ENCODE results near the gene PRTN3.
"Not testable (repeated sequence)": the region's sequence is repeated elsewhere in the genome, so short reads cannot be mapped to it uniquely, and the experiment has no call there.

DNA sequence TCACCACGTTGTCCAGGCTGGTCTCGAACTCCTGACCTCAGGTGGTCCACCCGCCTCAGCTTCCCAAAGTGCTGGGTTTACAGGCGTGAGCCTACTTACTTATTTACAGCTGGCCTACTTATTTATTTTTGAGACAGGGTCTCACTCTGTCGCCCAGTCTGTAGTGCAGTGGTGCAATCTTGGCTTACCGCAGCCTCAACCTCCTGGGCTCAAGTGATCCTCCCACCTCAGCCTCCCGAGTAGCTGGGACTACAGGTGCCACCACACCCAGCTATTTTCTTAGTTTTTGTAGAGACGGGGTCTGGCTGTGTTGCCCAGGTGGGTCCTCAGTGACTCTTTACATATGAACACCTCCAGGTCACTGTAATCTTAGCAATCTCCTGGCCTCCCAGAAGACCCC, 8.4 kb downstream of the PRTN3 start:
- not testable (repeated sequence) for TF ChIP-seq MXI1 (IDR thresholded peaks at IDR 0.05; ENCODE audit: low read depth, low read length); CHD2 (IDR thresholded peaks at IDR 0.05; ENCODE audit: low read length, partially characterized antibody); TAF1 (IDR thresholded peaks at IDR 0.05; ENCODE audit: borderline replicate concordance, low read depth, low read length); GATA2 (CRISPR knock-in tag; IDR thresholded peaks at IDR 0.05); TEAD4 (IDR thresholded peaks at IDR 0.05; ENCODE audit: borderline replicate concordance, insufficient read depth); POLR2AphosphoS5 (IDR thresholded peaks at IDR 0.05; ENCODE audit: low read depth, low read length)
- TF ChIP-seq, protein P1, sequence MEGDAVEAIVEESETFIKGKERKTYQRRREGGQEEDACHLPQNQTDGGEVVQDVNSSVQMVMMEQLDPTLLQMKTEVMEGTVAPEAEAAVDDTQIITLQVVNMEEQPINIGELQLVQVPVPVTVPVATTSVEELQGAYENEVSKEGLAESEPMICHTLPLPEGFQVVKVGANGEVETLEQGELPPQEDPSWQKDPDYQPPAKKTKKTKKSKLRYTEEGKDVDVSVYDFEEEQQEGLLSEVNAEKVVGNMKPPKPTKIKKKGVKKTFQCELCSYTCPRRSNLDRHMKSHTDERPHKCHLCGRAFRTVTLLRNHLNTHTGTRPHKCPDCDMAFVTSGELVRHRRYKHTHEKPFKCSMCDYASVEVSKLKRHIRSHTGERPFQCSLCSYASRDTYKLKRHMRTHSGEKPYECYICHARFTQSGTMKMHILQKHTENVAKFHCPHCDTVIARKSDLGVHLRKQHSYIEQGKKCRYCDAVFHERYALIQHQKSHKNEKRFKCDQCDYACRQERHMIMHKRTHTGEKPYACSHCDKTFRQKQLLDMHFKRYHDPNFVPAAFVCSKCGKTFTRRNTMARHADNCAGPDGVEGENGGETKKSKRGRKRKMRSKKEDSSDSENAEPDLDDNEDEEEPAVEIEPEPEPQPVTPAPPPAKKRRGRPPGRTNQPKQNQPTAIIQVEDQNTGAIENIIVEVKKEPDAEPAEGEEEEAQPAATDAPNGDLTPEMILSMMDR (IDR thresholded peaks at IDR 0.05): not testable (repeated sequence)
- TF ChIP-seq, protein P2, sequence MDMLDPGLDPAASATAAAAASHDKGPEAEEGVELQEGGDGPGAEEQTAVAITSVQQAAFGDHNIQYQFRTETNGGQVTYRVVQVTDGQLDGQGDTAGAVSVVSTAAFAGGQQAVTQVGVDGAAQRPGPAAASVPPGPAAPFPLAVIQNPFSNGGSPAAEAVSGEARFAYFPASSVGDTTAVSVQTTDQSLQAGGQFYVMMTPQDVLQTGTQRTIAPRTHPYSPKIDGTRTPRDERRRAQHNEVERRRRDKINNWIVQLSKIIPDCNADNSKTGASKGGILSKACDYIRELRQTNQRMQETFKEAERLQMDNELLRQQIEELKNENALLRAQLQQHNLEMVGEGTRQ (IDR thresholded peaks at IDR 0.05; ENCODE audit: borderline replicate concordance, low read depth, low read length): not testable (repeated sequence)

Data from SK-N-SH (cell line).